Esophagus squamous epithelium (tissue), 5 donors: Measurements from ENCODE around the gene CEP19. TPM values are rescaled to one million over a fixed set of nuclear protein-coding genes. Genes with fewer than 3 reads are reported as not detected.
A peak's percentile ranks its signal among the peaks of the same experiment; 100 is the strongest.

Experiments used
- DNase-seq: peaks from one replicate; lab custom pipeline; 2025; lab: John Stamatoyannopoulos, UW
- H3K27ac ChIP-seq, 4 donors: fragments of 200-600 bp; sonication (generic); one replicate each; pipeline ENCODE4 v1.5.1; 2016 to 2019; ENCODE audit warnings: mild to moderate bottlenecking in 1 of 4
- H3K27me3 ChIP-seq, 4 donors: fragments of 200-600 bp; sonication (generic); 1 replicate in 3 of 4; 2 replicates in 1 of 4; pipeline versions ENCODE4 v1.5.1 to v1.6.0; 2017 to 2021; ENCODE audit warnings: antibody characterized with exemption in 1 of 4
- H3K36me3 ChIP-seq, 3 donors: fragments of 200-600 bp; sonication (generic); one replicate each; pipeline ENCODE4 v1.5.1; 2016 to 2019
- H3K4me1 ChIP-seq, 3 donors: fragments of 200-600 bp; sonication (generic); one replicate each; pipeline ENCODE4 v1.5.1; 2017 to 2019
- H3K4me3 ChIP-seq, 4 donors: fragments of 200-600 bp; sonication (generic); 1 replicate in 3 of 4; 2 replicates in 1 of 4; pipeline ENCODE4 v1.5.1; 2016 to 2019; ENCODE audit warnings: mild to moderate bottlenecking in 2 of 4, moderate library complexity in 1 of 4
- H3K9me3 ChIP-seq, 3 donors: fragments of 200-600 bp; sonication (generic); one replicate each; pipeline ENCODE4 v1.5.1; 2016 to 2019
- POLR2A ChIP-seq, 4 donors: fragments of 450-650 bp; IDR thresholded peaks; one replicate each; pipeline ENCODE4 v1.6.1; 2017; ENCODE audit warnings: antibody characterized with exemption in 4 of 4, mild to moderate bottlenecking in 4 of 4, moderate library complexity in 3 of 4
- WGBS, 2 donors: methylation state at CpG; one replicate each; pipeline ENCODE4 v1.1.5; 2018; 5-methylcytosine and 5-hydroxymethylcytosine counted together
- intact Hi-C: fragments of 100-400 bp; cut with DNase I; formaldehyde crosslinking; loops from one replicate; pipeline ENCODE4 v1.15.0; 2022
- total RNA-seq, 4 donors: library from RNA; depleted of rRNA; stranded (reverse); fragments of >200 nt; gene quantifications; one replicate each; pipeline ENCODE4 v1.1.0, GENCODE V29; 2016
- TF ChIP-seq, protein P1 (sequence below), 6 experiments: fragments of 450-650 bp in 4 of 6; fragments of 200-600 bp in 2 of 6; sonication (generic) in 2 of 6; IDR thresholded peaks; one replicate each; pipeline ENCODE4 v1.5.1; 2016 to 2019; ENCODE audit warnings: antibody characterized with exemption in 6 of 6, mild to moderate bottlenecking in 4 of 6, moderate library complexity in 4 of 6
- donor health status: DM: yes; HTN: yes; CAD: no.

Gene CEP19
- total RNA-seq, 4 donors from 2014 or later: 0.80 to 3.1 (median 1.2) TPM

DNA sequence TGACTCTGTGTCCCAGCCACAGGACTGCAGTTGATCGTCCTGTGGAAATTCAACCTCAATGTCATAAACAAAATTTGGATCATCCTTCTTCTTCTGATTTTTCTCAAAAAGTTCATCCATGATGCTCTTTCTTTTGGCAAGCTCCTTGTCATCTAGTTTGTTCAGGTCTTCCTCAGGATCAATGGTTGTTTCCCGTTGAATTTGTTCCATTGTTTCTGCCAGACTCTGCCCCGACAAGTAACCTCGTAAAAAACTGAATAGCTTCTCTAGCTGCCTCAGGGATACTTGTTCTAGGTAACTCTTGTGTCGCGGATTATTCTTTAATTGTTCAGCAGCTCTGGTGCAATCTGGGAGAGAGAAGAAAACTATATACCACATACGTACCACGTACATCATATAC lies 4.5 kb downstream of the CEP19 start:
- intact Hi-C loops: no loop called here
- no peak for DNase-seq
- no peak for TF ChIP-seq POLR2A (IDR thresholded peaks at IDR 0.05)
- TF ChIP-seq, protein P1, sequence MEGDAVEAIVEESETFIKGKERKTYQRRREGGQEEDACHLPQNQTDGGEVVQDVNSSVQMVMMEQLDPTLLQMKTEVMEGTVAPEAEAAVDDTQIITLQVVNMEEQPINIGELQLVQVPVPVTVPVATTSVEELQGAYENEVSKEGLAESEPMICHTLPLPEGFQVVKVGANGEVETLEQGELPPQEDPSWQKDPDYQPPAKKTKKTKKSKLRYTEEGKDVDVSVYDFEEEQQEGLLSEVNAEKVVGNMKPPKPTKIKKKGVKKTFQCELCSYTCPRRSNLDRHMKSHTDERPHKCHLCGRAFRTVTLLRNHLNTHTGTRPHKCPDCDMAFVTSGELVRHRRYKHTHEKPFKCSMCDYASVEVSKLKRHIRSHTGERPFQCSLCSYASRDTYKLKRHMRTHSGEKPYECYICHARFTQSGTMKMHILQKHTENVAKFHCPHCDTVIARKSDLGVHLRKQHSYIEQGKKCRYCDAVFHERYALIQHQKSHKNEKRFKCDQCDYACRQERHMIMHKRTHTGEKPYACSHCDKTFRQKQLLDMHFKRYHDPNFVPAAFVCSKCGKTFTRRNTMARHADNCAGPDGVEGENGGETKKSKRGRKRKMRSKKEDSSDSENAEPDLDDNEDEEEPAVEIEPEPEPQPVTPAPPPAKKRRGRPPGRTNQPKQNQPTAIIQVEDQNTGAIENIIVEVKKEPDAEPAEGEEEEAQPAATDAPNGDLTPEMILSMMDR (IDR thresholded peaks at IDR 0.05): no peak
- H3K27ac ChIP-seq: peak overlapping the region in 1 of 4 donors; percentile 21
- no peak overlapping the region for H3K4me3 ChIP-seq
- H3K9me3 ChIP-seq: no peaks in the 10 kb centered on the region
- no peaks in the 10 kb centered on the region for H3K27me3 ChIP-seq
- H3K36me3 ChIP-seq: no peaks in the 10 kb centered on the region
- peaks cover 6 to 46% (median 25%) of the 10 kb centered on the region in 3 donors for H3K4me1 ChIP-seq
- 41 to 62% methylated on average over 8 of the region's 8 CpGs for WGBS, 2 donors

DNA sequence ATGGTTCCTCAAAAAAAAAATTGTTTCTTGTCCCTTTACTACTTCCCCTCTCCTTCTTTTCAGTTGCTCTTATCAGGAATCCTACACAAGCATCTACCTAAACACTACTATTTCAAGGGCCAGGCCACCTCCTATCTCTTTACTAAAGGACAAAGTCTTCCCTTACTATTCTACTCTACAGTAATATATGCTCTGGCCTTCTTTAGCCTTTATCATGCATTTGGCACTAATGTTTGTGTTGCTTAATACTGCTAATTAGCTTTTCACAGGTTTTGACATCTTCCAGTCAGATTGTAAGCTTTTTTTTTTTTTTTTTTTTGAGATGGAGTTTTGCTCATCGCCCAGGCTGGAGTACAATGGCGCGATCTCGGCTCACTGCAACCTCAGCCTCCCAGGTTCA lies 5.3 kb downstream of the CEP19 start:
- Histone ChIP-seq H3K4me1 (peaks cover 6 to 45% (median 25%) of the 10 kb centered on the region in 3 donors), H3K36me3 (no peaks in the 10 kb centered on the region), H3K9me3 (no peaks in the 10 kb centered on the region), H3K27ac (peak overlapping the region in 1 of 4 donors; percentile 21), H3K4me3 (no peak overlapping the region), H3K27me3 (no peaks in the 10 kb centered on the region)
- no peak for DNase-seq
- no peak for TF ChIP-seq POLR2A (IDR thresholded peaks at IDR 0.05)
- TF ChIP-seq, protein P1 (IDR thresholded peaks at IDR 0.05): no peak
- WGBS, 2 donors: 47 to 96% methylated on average over 4 of the region's 4 CpGs
- intact Hi-C loops: no loop called here

DNA sequence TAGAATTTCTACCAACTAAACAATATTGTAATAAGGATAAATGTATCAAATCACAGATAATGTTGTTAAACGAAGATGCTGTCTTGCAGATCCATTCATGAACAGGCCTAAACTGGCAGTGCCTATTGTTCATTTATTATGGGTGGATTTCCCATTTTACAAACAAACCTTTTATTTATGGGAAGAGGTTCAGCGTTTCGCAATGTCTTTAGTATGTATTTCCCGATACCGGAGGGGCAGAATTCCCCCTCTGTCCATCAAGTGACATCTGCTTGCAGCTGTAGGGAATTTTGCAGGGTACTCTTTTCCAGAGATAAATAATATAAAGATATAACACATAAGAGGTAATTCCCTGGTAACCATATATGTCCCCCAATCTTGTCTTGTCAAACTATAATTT lies 5.7 kb downstream of the CEP19 start:
- WGBS, 2 donors: 18 to 52% methylated on average over 5 of the region's 5 CpGs
- intact Hi-C loops: no loop called here
- no peaks in the 10 kb centered on the region for H3K27me3 ChIP-seq

DNA sequence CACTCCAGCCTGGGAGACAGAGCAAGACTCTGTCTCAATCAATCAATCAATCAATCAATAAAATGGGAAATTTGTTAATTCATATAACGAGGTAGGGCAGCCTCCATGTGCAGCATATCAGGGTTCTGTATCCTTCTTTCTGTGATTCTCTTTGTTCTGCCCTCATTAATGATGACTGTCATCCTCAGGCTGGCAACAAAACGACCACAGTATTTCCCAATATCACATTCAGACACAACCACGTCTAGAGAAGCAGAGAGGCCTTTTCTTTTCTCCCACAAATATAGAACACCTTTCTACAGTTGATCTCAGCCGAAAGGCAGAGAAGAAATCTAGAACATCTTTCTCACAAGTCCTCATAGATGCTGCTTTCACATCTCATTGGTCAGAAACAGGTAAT lies 11.2 kb downstream of the CEP19 start:
- Histone ChIP-seq H3K4me3 (no peak overlapping the region), H3K9me3 (no peaks in the 10 kb centered on the region), H3K27me3 (no peaks in the 10 kb centered on the region), H3K36me3 (no peaks in the 10 kb centered on the region), H3K4me1 (peaks cover 0 to 4% (median 3%) of the 10 kb centered on the region in 3 donors), H3K27ac (no peak overlapping the region)
- intact Hi-C loops: no loop called here
- DNase-seq: no peak
- no peak for TF ChIP-seq POLR2A (IDR thresholded peaks at IDR 0.05)
- TF ChIP-seq, protein P1 (IDR thresholded peaks at IDR 0.05): no peak
- WGBS, 2 donors: 65 to 69% methylated on average over 4 of the region's 4 CpGs

More for the DNA sequence above, 5.7 kb downstream of the CEP19 start:
- DNase-seq: no peak
- Histone ChIP-seq H3K27ac (peak overlapping the region in 1 of 4 donors; percentile 21), H3K4me3 (no peak overlapping the region), H3K36me3 (no peaks in the 10 kb centered on the region), H3K9me3 (no peaks in the 10 kb centered on the region), H3K4me1 (peaks cover 2 to 41% (median 21%) of the 10 kb centered on the region in 3 donors)
- TF ChIP-seq, protein P1 (IDR thresholded peaks at IDR 0.05): no peak
- TF ChIP-seq POLR2A (IDR thresholded peaks at IDR 0.05): no peak

DNA sequence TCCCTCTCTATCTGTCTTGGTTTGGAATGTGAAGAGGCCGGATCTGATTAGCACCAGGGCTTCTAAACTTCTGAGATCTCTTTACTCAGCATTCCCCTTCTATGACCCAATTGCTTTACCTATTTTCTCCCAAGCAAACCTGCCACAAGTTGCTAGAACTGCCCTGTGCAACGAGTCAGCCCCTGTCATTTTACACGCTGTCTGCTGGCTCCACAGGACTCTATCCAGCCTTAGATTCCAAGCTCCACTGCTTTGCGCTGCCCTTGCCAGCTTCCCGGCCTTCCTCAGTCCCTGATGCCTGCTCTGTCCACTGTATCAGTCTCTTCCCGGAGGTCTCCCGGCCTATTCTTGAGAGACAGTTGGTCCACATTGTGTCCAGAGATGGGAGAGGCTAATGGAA lies 12.3 kb downstream of the CEP19 start:
- H3K4me3 ChIP-seq: no peak overlapping the region
- no peak for DNase-seq
- no peaks in the 10 kb centered on the region for H3K9me3 ChIP-seq
- no peaks in the 10 kb centered on the region for H3K36me3 ChIP-seq
- TF ChIP-seq POLR2A (IDR thresholded peaks at IDR 0.05): no peak
- TF ChIP-seq, protein P1 (IDR thresholded peaks at IDR 0.05): no peak
- no peaks in the 10 kb centered on the region for H3K27me3 ChIP-seq
- no peak overlapping the region for H3K27ac ChIP-seq
- H3K4me1 ChIP-seq: no peaks in the 10 kb centered on the region
- 81 to 84% methylated on average over 7 of the region's 7 CpGs for WGBS, 2 donors
- intact Hi-C loops: no loop called here
